ENCODE data around the gene BABAM2. TPM values are rescaled to one million over a fixed set of nuclear protein-coding genes. Genes with fewer than 3 reads are reported as not detected.

Gene BABAM2
- total RNA-seq, 1 experiment from 2014 or later: 16.3 TPM

DNA sequence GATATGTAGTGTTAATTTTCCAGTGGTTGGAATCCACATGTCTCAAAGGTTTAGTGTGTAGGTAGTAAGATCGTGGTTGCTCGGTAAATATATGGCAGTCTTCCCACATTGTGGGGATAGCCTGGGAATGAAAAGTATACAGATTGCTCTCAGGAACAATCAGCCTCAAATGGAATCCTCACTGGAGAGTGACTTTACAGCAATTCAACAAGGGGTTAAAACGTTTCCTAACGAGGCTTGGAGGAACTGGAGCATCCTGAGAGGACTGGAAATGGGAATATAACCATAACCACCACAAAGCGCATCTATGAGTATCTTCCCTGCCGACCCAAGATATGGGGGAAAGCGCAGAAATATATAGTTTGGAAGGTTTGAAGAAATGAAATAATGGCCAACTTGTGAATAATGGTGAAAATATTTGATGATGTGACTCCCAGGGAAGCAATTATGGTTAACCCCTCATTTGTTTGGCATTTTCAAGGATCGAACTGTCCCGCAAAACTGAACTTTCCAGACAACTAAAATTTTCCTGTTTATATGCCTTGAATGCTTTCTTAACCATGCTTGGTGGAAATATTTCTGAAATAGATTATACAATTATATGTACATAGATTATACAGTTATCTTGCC, 401.4 kb downstream of the BABAM2 start:
- H3K9ac ChIP-seq (ENCODE audit: low read length): no peak overlapping the region
- H3K27me3 ChIP-seq (ENCODE audit: low read length): no peaks in the 10 kb centered on the region
- no peak overlapping the region for H3K4me3 ChIP-seq (ENCODE audit: low read length)
- DNase-seq: peak; percentile 11
- POLR2A ChIA-PET (ENCODE audit: unreplicated experiment): no interaction called here
- no peaks in the 10 kb centered on the region for H3K36me3 ChIP-seq (ENCODE audit: low read depth, low read length)
- intact Hi-C loops (cut with micrococcal nuclease): no loop called here
- H2AFZ ChIP-seq (ENCODE audit: low read length): no peak overlapping the region
- no peak for ATAC-seq
- BruUV-seq (replicated peaks): no TSS peak
- TF ChIP-seq EZH2phosphoT487 (IDR thresholded peaks at IDR 0.05; ENCODE audit: borderline replicate concordance, low read length) (no peak), EZH2 (IDR thresholded peaks at IDR 0.05; ENCODE audit: low read length, unreplicated experiment) (no peak)
- TF ChIP-seq, protein P1, sequence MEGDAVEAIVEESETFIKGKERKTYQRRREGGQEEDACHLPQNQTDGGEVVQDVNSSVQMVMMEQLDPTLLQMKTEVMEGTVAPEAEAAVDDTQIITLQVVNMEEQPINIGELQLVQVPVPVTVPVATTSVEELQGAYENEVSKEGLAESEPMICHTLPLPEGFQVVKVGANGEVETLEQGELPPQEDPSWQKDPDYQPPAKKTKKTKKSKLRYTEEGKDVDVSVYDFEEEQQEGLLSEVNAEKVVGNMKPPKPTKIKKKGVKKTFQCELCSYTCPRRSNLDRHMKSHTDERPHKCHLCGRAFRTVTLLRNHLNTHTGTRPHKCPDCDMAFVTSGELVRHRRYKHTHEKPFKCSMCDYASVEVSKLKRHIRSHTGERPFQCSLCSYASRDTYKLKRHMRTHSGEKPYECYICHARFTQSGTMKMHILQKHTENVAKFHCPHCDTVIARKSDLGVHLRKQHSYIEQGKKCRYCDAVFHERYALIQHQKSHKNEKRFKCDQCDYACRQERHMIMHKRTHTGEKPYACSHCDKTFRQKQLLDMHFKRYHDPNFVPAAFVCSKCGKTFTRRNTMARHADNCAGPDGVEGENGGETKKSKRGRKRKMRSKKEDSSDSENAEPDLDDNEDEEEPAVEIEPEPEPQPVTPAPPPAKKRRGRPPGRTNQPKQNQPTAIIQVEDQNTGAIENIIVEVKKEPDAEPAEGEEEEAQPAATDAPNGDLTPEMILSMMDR (conservative IDR thresholded peaks at IDR 0.05; ENCODE audit: low read depth, low read length): no peak
- H3K9me3 ChIP-seq (ENCODE audit: low read length): no peaks in the 10 kb centered on the region
- no peaks in the 10 kb centered on the region for H4K20me1 ChIP-seq (ENCODE audit: low read length)
- CTCF ChIA-PET: no interaction called here
- no peaks in the 10 kb centered on the region for H3K9me2 ChIP-seq (replicated peaks; ENCODE audit: low read length)
- no peaks in the 10 kb centered on the region for H3K79me2 ChIP-seq (ENCODE audit: low read length)
- H3K4me2 ChIP-seq (ENCODE audit: low read length): no peak overlapping the region
- H3K27ac ChIP-seq (ENCODE audit: low read length): no peak overlapping the region
- H3F3A ChIP-seq (ENCODE audit: low read length, unreplicated experiment): no peaks in the 10 kb centered on the region
- H3K4me1 ChIP-seq (ENCODE audit: insufficient read depth, low read length): peaks cover 37% of the 10 kb centered on the region

DNA sequence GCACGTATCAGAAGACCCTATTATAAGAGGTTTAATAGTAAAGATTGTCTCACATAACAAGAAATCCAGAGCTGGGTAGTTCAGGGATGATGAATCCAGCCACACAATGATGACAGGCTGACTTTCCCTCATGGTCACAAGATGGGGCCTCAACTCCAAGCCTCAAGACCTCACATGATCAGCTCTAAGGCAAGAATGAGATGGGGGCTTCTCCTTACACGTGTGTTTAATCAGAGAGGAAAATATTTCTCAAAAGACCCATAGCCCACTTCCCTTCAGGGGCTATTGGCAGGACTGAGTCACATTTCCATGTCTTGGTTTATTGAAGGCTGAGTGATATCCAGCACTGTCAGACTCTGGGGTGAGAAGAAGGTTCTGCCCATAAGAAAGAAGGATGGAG, 402.0 kb downstream of the BABAM2 start:
- no peak overlapping the region for H2AFZ ChIP-seq (ENCODE audit: low read length)
- no peaks in the 10 kb centered on the region for H3K27me3 ChIP-seq (ENCODE audit: low read length)
- ChIA-PET CTCF (no interaction called here), POLR2A (ENCODE audit: unreplicated experiment) (no interaction called here)
- no peak for ATAC-seq
- peaks cover 43% of the 10 kb centered on the region for H3K4me1 ChIP-seq (ENCODE audit: insufficient read depth, low read length)
- TF ChIP-seq EZH2 (IDR thresholded peaks at IDR 0.05; ENCODE audit: low read length, unreplicated experiment): no peak
- TF ChIP-seq, protein P1 (conservative IDR thresholded peaks at IDR 0.05; ENCODE audit: low read depth, low read length): no peak
- TF ChIP-seq EZH2phosphoT487 (IDR thresholded peaks at IDR 0.05; ENCODE audit: borderline replicate concordance, low read length): no peak
- H3K27ac ChIP-seq (ENCODE audit: low read length): no peak overlapping the region
- no peaks in the 10 kb centered on the region for H3K9me2 ChIP-seq (replicated peaks; ENCODE audit: low read length)
- DNase-seq: no peak
- intact Hi-C loops (cut with micrococcal nuclease): no loop called here
- H3K9me3 ChIP-seq (ENCODE audit: low read length): no peaks in the 10 kb centered on the region
- no peak overlapping the region for H3K9ac ChIP-seq (ENCODE audit: low read length)
- H3K4me2 ChIP-seq (ENCODE audit: low read length): no peak overlapping the region
- no peaks in the 10 kb centered on the region for H3K79me2 ChIP-seq (ENCODE audit: low read length)
- BruUV-seq (replicated peaks): no TSS peak
- no peaks in the 10 kb centered on the region for H3F3A ChIP-seq (ENCODE audit: low read length, unreplicated experiment)
- H3K36me3 ChIP-seq (ENCODE audit: low read depth, low read length): no peaks in the 10 kb centered on the region
- no peaks in the 10 kb centered on the region for H4K20me1 ChIP-seq (ENCODE audit: low read length)
- H3K4me3 ChIP-seq (ENCODE audit: low read length): no peak overlapping the region

DNA sequence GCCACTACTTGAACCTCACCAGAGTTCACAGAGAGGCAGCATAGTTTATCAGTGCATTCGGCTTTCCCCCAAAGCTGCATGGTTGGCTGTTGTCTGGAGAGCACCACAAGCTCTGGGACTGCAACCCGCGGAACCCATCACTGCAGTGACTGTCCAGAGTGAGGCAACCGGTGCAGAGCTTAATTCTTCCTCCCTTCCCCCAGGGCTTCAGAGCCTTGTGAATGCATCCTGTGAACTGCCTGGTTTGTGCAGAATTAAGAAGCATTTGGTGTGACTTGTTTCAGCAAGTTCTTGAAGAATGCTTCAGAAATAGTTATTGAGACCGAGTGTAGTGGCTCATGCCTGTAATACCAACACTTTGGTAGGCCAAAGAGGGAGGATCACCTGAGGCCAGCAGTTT, 402.9 kb downstream of the BABAM2 start:
- no peaks in the 10 kb centered on the region for H3K27me3 ChIP-seq (ENCODE audit: low read length)
- ATAC-seq (no peak), DNase-seq (no peak)
- H3K27ac ChIP-seq (ENCODE audit: low read length): no peak overlapping the region
- intact Hi-C loops (cut with micrococcal nuclease): no loop called here
- no peaks in the 10 kb centered on the region for H3K9me2 ChIP-seq (replicated peaks; ENCODE audit: low read length)
- H3K4me2 ChIP-seq (ENCODE audit: low read length): no peak overlapping the region
- H3F3A ChIP-seq (ENCODE audit: low read length, unreplicated experiment): no peaks in the 10 kb centered on the region
- H2AFZ ChIP-seq (ENCODE audit: low read length): no peak overlapping the region
- peaks cover 44% of the 10 kb centered on the region for H3K4me1 ChIP-seq (ENCODE audit: insufficient read depth, low read length)
- no peaks in the 10 kb centered on the region for H3K9me3 ChIP-seq (ENCODE audit: low read length)
- H3K4me3 ChIP-seq (ENCODE audit: low read length): no peak overlapping the region
- no peaks in the 10 kb centered on the region for H4K20me1 ChIP-seq (ENCODE audit: low read length)
- no peak overlapping the region for H3K9ac ChIP-seq (ENCODE audit: low read length)
- no TSS peak for BruUV-seq (replicated peaks)
- ChIA-PET CTCF (interaction anchor here (0.7 kb wide), 1 partner anchor 12 kb away, joined by 6 read pairs; no protein-coding TSS in a partner anchor), POLR2A (ENCODE audit: unreplicated experiment) (no interaction called here)
- H3K79me2 ChIP-seq (ENCODE audit: low read length): no peaks in the 10 kb centered on the region
- H3K36me3 ChIP-seq (ENCODE audit: low read depth, low read length): no peaks in the 10 kb centered on the region
- no peak for TF ChIP-seq EZH2phosphoT487 (IDR thresholded peaks at IDR 0.05; ENCODE audit: borderline replicate concordance, low read length)
- TF ChIP-seq EZH2 (IDR thresholded peaks at IDR 0.05; ENCODE audit: low read length, unreplicated experiment): no peak
- TF ChIP-seq, protein P1 (conservative IDR thresholded peaks at IDR 0.05; ENCODE audit: low read depth, low read length): no peak

Measured in PC-3 (cell line).